HG03378 (cell line): ENCODE data around the gene CDH22.

Source experiments
- ATAC-seq: cut with Tn5 transposase; IDR thresholded peaks from one replicate; pipeline ENCODE4 v1.9.1; 2021; ENCODE audit warnings: mild to moderate bottlenecking, moderate library complexity; ENCODE audit not compliant: unreplicated experiment

Gene CDH22

DNA sequence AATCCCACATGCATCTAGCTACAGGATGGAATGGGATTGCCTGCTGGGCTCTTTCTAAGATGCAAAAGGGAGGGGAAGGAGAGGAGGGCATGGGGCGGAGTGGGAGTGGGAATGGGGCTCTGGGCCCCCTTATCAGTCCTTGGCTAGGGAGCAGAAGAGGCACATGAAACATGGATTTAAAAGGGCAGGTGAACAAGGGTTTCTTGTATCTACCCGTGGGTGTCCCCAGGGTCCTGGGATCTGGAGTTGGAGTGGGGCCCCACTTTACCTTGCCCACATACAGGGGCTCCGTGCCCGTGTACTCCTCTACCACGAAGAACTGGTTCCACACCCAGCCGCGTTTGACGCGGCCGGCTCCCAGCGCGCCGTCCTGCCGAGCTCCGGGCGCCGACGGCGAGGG lies 57.5 kb downstream of the CDH22 start:
- no peak for ATAC-seq

DNA sequence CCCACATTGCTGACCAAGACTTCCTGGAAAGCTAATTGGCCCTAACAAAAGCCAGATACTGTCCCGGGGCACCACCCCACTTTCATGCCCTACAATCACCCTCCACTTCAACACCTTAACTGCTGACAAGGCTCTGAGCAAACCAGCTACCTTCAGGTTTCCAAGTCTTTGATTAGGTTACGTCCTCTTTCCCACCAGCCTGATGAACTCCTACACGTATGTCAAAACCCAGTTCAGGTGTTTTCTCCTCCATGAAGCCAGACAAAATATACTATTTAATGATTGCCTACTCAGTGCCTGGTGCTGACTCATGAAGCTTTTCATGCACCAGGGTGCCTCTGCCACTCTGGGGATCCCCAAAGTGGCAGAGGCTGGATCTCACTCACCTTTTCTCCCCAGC lies 58.6 kb downstream of the CDH22 start:
- ATAC-seq: no peak

DNA sequence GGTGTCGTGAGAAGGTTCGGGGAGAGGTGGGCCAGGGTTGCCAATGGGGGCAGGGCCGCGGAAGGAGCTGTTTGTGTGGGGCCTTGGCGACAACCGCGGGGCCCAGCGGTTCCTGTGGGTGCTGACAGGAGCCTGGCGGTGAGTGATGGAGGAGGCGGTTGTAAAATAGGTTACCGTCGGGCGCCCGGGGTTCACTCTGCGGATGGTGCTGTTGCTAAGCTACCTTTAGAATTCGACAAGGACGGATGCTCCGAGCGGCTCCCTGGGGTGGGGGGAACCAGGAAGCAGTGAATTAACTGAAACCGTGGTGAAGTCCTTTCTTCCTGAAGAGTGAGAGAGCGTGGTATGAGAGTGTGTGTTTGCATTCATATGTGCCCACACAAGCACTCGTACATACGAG lies 61.7 kb downstream of the CDH22 start:
- ATAC-seq: no peak

DNA sequence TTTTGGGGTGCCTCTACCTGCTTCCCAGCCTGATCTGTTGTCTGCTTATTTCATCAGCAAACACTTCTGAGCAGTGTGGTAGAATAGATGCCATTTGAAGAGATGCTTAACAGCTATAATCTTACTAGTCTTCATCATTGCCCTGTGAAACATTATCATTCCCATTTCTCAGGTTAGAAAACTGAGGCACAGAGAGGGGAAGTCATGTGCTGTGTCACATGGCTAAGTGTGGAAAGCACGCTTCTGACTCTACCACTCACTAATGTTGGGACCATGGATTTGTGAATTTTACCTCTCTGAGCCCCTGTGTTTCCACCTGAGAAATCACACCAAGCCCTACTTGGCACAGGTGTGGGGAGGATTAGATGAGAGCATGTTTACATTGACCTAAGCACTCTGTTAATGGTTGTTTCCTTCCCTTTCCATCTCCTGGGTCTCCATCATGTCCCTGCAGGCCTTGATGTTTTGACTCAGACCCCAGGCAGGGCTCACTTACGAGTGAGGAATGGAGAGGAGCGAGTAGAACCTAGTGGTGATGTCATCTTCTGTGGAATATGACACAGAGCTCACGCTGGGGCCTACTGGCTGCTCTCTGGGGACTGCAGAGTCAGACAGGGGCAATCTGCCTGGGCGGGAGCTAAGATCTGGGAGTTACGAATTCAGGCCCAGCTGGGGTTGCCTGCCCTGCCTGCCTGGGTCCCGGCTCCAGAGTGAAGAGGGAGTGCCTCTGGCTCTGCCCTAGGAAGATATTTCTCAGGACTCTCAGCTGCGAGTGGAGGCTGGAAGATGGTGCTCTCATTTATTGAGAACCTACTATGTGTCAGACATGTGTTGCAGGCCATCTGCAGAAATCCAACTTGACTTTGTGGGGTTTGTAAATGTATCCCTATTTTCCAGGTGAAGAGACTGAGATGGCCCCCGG lies 64.3 kb downstream of the CDH22 start:
- ATAC-seq: no peak

DNA sequence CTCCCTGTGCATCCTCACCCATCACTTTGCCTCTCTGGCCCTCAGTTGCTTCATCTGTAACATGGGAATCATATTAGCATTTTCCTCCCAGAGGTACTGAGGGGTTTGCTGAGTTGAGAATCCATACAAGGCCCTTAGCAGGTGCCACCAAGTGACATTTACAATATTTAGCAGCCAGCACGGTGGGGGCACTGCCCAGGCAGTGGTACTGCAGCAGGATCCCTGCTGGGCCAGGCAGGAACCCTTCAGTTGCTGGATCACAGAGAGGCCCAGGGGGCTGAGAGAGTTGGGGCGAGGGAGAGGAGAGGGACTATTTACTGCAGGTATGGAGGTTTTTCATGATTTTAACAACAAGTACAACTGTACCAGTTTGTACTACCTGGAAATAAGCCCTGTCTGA lies 65.9 kb downstream of the CDH22 start:
- ATAC-seq: no peak

DNA sequence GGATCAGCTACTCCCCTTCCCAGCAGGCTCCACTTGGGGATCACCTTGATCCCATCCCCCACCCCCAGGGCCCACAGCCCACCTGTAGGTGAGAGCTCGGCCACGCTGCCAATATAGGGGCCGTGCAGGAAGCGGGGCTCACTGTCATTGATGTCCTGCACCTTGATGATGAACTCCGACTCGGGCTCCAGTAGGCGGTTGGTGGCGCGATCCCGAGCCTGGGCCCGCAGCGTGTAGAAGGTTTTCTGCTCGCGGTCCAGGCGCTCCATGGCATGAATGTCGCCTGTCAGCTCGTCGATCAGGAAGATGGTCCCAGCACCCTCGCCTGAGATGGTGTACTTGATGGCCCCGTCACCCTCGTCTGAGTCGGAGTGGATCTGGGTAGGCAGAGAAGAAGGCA lies 67.4 kb downstream of the CDH22 start:
- ATAC-seq: no peak

DNA sequence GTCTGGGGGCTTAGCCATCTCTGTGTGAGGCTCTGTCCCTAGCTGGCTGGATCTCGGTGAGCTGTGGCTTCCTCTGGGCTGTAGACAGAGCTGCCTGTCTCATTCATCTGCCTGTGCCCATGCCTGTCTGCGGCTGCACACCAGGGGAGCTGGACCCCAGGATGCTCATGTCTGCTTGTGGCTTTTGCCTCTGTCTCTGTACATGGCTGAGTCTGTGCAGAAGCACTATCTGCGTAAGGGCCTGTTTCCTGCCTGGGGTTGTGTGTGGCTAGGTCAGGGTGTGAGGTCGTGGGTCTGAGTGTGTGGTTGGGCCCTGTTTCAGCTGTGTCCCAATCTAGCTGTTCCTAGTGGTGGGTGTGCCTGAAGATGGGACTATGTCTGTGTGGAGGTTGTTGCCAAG lies 68.2 kb downstream of the CDH22 start:
- ATAC-seq: no peak

DNA sequence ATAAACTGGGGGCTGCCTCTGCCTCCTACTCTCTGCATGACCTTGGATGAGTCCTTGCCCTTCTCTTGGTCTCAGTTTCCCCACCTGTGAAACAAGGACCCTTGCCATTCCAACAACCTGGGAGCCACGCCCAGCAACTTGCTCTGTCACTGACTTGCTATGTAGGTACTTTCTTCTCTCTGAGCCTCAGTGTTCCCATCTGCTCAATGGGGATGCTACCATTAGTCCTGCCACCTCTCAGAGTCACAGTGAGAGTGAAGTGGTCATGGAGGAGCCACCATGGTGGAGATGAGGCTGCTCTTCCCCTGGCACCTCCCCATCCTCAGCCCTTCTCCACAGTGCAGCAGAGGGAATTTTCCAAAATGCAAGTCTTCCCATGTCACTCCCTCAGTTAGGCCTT lies 70.6 kb downstream of the CDH22 start:
- no peak for ATAC-seq

DNA sequence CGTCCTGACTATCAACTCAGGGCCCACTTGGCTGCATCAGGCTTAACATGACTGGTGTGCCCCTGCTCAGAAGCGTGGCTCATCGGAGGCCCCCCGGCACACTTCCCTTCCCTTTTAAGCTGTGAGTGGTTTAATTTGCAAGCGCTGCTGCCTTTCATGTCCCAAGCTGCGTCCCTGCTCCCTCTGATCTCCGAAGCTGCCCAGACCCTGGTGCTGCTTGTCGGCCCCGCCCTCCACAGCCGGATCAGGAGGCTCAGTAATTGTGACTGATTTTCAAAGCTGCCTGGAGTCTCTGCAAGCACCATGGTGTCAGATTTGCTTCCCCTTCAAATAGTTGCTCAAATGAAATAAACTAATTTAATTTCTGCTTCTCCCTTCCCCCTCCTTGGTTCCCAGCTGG lies 71.1 kb downstream of the CDH22 start:
- no peak for ATAC-seq

DNA sequence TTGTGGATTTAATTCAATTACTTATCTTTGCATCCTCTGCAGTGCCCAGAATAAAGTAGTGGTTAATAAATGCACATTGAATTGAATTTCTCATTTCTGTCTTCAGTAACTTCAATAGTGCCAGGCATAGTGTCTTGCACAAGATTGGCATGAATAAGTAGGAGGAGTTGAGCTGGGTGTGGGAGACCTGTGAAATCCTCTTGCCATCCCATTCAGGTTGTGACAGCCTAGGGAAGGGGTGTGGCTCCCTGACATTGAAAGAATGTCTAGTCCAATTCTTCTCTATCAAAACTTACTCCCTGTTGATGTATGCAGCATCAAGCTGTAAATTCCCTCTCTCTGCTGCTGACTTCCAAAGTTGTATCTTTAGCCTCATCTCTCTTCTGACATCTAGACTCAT lies 73.2 kb downstream of the CDH22 start:
- no peak for ATAC-seq

DNA sequence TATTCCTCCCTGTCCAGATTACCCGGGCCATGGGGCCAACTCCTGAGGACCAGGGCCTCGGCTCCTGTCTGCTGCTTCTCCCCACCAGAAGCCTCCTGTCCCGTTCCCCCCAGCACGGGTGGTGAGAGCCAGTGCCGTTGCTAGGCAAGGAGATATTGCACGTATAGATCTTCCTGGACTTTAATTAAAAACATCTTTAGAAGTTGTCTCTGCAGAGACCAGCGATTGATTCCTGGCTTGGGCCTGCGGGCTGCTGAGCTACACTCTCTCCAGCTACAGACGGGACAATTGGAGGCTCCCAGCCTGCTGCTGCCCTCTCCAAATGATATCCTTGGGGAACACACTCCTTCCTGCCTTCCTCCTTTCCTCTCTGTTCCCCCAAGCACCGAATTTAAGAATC lies 74.6 kb downstream of the CDH22 start:
- no peak for ATAC-seq

DNA sequence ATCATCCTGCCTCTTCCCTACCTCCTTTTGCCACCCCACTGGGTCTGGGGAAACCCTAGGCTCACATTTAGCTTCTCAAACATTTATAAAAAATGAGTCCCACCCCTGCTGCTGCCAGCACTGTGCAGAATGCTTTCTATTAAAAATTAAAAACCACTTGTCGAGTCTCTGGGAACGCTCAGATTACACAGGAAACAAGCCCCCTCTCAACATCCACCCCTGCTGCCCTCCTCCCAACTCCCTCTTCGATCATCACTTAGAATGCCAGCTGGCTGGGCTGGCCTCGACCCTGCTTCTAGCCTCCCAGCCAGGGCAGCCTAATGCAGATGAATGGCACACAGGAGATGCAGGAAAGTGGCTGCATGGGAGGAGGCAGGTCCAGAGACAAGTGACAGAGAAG lies 75.8 kb downstream of the CDH22 start:
- ATAC-seq: no peak

DNA sequence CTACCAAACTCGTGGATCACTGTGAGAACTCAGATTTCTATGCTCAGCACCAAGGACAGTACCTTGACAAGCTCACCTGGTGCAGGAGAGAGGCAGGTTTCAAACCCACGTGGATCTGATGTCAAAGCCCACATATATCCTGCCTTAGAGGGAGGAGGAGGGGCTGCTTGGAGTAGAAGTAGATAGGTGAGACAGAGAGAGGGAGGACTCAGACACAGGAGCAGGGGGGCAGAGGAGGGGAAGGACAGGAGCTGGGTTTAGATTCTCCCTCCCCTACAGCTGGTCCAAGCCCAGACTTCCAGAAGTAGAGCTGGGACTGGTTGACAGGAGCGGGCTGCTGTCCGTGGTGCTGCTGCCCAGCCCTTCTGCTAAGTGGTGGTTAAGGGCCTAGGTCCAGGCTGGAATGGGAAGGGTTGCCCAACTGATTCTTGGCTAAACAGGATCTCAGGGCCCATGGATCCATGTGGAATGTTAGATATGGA lies 77.5 kb downstream of the CDH22 start:
- no peak for ATAC-seq

DNA sequence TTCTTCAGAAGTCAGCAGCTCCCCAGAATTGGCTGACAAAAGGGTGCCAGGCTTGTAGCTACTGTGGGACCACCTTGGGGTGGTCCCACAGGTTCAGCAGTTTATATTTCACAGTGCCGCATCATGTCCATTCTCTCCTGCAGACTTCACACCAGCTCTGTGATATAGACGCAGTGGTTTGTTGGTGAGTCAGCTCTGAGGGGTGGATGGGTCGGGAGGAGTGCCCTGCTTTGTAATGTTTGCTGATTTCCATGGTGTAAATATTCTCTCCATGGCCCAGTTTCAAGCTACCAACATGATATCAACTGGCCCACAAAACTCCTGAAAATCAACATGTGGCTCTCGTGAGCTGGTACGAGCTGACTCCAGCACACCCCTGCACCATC lies 78.2 kb downstream of the CDH22 start:
- ATAC-seq: no peak

DNA sequence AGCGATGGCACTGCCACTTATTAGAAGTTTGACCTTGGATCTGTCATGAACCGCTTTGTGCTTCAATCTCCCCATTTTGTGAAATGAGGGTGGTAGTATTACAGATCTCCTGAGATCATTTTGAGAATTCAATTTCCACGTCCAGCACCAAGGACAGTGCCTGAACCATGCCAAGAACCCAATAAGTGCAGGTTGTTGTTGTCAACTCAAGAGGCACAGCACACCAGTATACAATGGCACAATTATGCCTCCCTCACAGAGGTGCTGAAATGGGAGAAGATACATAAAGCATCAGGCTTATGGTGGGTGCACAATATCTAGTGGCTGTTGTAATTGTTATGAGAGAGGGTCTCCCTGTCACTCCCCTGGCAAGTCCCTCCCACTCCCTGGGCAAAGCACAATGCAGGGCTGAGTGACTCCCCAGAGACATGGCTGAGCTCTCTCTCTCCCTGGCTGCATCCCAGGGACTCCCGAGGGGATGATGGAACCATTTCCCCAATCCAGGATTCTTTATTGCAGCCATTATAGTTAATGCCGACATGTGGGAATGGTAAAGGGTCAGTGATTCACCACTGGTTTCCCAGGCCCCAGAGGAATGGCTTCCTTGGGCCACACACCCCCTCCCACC lies 78.7 kb downstream of the CDH22 start:
- ATAC-seq: no peak

DNA sequence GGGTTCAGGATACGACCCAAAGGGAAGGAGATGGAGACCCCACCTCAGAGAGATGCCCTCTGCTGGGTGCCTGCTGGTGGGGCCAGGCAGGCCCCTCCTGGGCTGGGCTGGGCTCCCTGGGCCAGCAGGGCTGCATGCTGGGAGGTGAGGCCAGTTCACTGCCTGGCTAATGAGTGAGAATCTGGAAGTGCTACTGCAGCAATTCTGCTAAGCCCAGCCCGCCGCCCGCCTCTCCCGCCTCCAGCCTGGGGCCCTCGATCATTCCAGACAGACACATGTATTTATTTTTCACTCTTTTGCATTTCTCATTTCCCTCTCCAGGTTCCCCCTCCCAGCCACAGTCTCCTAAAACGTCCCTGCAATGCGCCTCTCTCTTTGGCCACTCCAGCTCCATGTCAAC lies 79.6 kb downstream of the CDH22 start:
- no peak for ATAC-seq

DNA sequence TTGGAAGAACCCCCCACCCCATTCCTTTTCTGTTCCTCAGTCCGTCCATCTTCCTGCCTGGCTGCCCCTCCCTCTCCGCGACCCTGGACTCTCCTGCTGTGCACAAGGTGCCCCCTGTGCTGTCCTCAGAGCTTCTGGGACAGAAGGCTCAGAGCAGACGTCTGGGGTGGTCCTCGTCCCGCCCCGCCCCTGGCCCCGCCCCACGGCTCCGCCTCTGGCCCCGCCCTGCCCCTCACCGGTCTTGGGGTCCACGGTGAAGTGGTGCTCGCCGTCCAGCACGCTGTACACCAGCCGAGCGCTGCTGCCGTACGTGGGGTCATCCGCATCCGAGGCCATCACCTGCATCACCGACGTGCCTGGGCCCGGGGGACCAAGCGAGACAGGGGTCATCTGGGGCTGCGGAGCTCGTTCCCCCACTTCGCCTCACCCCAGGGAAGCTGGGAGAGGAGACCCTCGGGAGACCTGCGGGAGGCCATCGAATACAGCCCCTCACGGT lies 81.0 kb downstream of the CDH22 start:
- no peak for ATAC-seq

DNA sequence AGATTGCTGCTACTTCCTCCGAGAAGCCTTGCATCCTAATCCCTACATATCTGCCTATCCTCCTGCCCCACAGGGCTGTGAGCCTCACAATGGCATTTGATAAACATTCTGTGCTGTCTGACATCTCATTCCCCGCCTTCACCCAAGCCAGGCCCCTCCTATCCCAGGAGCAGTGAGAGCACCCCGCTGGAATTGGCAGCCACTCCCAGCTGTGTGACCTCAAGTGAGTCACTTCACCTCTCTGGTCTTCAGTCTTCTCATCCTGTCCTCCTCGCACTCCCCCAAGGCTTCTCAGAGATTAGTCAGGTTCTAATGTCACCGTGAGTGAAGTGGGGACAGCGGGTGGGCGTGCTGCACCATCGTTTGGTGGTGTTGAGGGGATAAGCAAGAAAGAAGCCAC lies 81.7 kb downstream of the CDH22 start:
- no peak for ATAC-seq

DNA sequence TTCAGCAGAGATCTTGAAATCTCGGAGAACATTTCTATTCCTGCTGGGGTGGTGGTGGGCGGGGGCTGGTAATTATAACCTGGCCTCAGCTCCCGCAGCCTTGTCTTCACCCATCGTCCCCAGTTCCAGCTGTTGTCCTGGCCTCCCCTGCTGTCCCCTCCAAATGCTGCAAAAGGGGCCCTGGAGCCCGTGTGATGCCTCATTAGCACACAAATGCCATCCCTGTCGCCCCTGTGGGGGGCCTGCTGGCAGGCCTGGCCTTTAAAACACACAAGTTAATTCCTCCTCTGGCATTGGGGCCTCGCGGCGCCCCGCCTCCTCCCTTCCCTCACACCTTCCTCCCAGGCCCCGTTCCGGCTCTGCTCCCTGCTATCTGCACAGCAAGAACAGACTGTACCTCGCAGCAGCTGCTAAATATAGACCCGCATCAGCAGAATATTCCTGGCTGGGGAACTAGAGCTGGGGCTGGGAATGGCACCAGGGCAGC lies 85.7 kb downstream of the CDH22 start:
- no peak for ATAC-seq

DNA sequence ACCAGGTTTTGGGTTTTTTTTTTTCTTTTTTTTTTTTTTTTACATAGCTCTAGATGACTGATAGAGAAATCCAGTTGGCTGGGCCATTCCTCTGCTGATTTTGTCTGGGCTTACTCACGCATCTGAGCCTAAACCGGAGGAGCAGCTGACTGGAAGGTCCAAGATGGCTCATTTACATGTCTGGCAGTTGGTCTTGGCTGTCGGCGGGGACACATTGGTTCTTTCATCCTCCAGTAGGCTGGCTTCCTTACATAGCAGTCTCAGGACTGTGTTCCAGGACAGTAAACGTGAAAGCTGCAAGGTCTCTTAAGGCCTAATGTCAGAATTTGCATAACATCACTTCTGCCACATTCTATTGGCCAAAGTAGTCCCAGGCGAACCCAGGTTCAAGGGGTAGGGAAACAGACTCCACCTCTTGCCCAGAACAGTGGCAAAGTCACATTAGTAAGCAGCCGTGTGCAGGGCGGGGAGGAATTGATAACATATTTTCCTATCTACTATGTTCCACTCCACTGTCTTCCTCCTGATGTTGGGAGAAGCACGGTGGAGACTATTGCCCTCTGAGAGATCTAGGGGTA lies 87.0 kb downstream of the CDH22 start:
- no peak for ATAC-seq

DNA sequence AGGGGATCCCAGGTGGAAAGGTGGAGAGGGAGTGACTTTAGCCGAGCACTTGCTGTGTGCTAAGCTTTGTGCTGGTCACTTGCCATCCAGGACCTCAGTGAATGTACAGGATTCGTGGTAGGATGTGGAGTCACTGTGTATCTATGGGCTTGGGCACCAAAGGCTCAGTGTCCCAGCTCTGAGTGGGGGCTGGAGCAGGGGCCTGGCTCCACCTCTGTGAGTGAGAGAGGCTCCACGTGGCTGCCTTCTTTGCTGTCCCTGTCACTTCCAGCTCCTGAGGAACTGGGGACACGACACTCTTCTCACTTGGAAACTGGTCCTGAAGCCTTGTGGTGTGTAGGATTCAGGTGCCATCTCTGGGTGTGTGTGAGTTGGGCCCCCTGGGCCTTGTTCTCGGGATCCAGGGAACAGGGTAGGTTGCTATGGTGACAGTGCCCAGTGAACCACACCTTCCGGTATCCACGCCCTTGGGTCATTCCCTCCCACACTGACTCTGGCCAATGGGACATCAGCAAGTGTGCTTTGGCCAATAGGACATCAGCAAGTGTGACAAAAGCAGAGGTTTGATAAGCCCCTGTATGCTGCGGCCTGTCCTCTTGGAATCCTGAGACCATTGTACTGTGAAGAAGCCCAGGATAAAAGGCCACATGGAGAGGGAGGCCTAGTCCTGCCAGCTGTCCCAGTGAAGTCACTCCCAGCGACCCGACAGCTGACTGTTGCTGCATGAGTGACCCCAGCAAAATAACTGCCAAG lies 87.7 kb downstream of the CDH22 start:
- no peak for ATAC-seq
